HL-60/S4 treated with phorbol 12-myristate 13-acetate at 8.2 ng/mL for 4 days and 3 days (cell line): Measurements from ENCODE around the gene SLC35F1.

ENCODE experiments used
- in situ Hi-C: fragments of 300-500 bp; cut with MboI; formaldehyde crosslinking; loops from 2 replicates; pipeline ENCODE4 v1.15.0; 2022; ENCODE audit warnings: low sequenced_read_pairs

SLC35F1 gene

GRCh38 chr6:118252474-118252873, 345.4 kb downstream of the SLC35F1 start:
- in situ Hi-C loops = no loop called here

GRCh38 chr6:118253741-118254140, 346.7 kb downstream of the SLC35F1 start:
- in situ Hi-C loops = no loop called here

GRCh38 chr6:118260833-118261232, 353.8 kb downstream of the SLC35F1 start:
- in situ Hi-C loops = no loop called here

GRCh38 chr6:118263921-118264486, 356.9 kb downstream of the SLC35F1 start:
- in situ Hi-C loops = no loop called here

GRCh38 chr6:118269659-118270058, 362.6 kb downstream of the SLC35F1 start:
- in situ Hi-C loops = no loop called here

GRCh38 chr6:118277631-118278030, 370.6 kb downstream of the SLC35F1 start:
- in situ Hi-C loops = no loop called here

- in situ Hi-C loops = no loop called here
These were observed 373.1 kb downstream of the SLC35F1 start for GRCh38 chr6:118280210-118280609.

GRCh38 chr6:118281291-118281690, 374.2 kb downstream of the SLC35F1 start:
- in situ Hi-C loops = no loop called here

GRCh38 chr6:118283766-118284165, 376.7 kb downstream of the SLC35F1 start:
- in situ Hi-C loops = no loop called here

GRCh38 chr6:118284736-118285360, 377.8 kb downstream of the SLC35F1 start:
- in situ Hi-C loops = no loop called here

- in situ Hi-C loops = no loop called here
These were observed 378.7 kb downstream of the SLC35F1 start for GRCh38 chr6:118285791-118286190.

GRCh38 chr6:118288355-118289124, 381.5 kb downstream of the SLC35F1 start:
- in situ Hi-C loops = no loop called here

GRCh38 chr6:118292558-118292957, 385.5 kb downstream of the SLC35F1 start:
- in situ Hi-C loops = no loop called here

- in situ Hi-C loops = no loop called here
These were observed 387.8 kb downstream of the SLC35F1 start for GRCh38 chr6:118294906-118295305.

GRCh38 chr6:118295336-118295735, 388.3 kb downstream of the SLC35F1 start:
- in situ Hi-C loops = no loop called here

GRCh38 chr6:118296129-118296901, 389.3 kb downstream of the SLC35F1 start:
- in situ Hi-C loops = no loop called here

- in situ Hi-C loops = no loop called here
These were observed 390.8 kb downstream of the SLC35F1 start for GRCh38 chr6:118297821-118298220.

GRCh38 chr6:118298476-118299427, 391.7 kb downstream of the SLC35F1 start:
- in situ Hi-C loops = no loop called here

GRCh38 chr6:118299457-118299856, 392.4 kb downstream of the SLC35F1 start:
- in situ Hi-C loops = no loop called here

GRCh38 chr6:118304321-118304720, 397.3 kb downstream of the SLC35F1 start:
- in situ Hi-C loops = no loop called here
